SH-SY5Y (cell line): ENCODE results near the gene OXA1L.

Experiments
- GATA2 ChIP-seq: IDR thresholded peaks from 2 replicates; pipeline ENCODE4 v1.6.1; 2011; ENCODE audit warnings: mild to moderate bottlenecking, low read depth, low read length
- GATA3 ChIP-seq: IDR thresholded peaks from 2 replicates; pipeline ENCODE4 v1.6.1; 2011; ENCODE audit warnings: low read depth, mild to moderate bottlenecking, low read length, moderate library complexity

DNA sequence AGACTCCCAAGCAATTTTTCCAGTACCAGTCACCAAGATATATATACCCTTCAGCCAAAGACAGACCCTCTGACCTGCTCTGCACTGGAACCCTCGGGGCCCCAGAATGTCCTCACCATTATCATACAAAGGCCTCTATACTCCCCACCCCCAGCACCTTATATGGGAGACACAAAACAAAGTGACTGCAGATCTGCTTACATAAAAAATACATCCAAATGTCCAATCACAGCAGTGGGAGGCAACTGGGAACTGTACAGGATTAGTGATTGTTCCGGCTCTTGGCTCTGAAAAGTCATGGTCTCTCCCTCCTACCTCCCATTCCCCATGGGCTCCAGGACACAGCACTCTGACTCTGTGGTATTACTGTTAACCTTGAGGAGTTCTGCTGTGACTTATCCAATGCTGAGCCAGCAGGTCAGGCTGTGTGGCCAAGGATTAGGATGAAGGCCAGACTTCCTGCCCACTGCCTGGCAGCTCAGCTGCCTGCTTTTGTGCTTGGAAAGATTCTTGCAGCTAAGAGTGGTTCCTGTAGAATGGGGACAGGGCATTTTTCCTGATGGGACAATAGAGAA is 13.7 kb downstream of the OXA1L start:
- TF ChIP-seq GATA2, result no peak
- TF ChIP-seq GATA3, result no peak
